DND-41 (cell line): Measurements from ENCODE around the gene PACRG.

Experiments
- CTCF ChIP-seq: IDR thresholded peaks from 2 replicates; pipeline ENCODE4 v1.5.1; 2012; ENCODE audit warnings: borderline replicate concordance, low read length, moderate library complexity, mild to moderate bottlenecking; ENCODE audit not compliant: poor library complexity, severe bottlenecking; ENCODE audit errors: extremely low read depth
- EZH2 ChIP-seq: IDR thresholded peaks from 3 replicates; pipeline ENCODE4 v1.6.1; 2012; ENCODE audit warnings: borderline replicate concordance, low read depth, mild to moderate bottlenecking, moderate library complexity, low read length, inconsistent platforms; ENCODE audit not compliant: severe bottlenecking

- no peak for TF ChIP-seq CTCF
- TF ChIP-seq EZH2: no peak
Observed at GRCh38 chr6:162712694-162713093, 15.1 kb upstream of the PACRG start.
